NCI-H1092 treated with DMSO at 0.1 percent for 48 hours (cell line): ENCODE results near the gene AURKAIP1.
A peak's percentile ranks its signal among the peaks of the same experiment; 100 is the strongest.

Source experiments
- DNase-seq: peaks from one replicate; lab custom pipeline; 2025; lab: John Stamatoyannopoulos, UW

Gene AURKAIP1

DNA sequence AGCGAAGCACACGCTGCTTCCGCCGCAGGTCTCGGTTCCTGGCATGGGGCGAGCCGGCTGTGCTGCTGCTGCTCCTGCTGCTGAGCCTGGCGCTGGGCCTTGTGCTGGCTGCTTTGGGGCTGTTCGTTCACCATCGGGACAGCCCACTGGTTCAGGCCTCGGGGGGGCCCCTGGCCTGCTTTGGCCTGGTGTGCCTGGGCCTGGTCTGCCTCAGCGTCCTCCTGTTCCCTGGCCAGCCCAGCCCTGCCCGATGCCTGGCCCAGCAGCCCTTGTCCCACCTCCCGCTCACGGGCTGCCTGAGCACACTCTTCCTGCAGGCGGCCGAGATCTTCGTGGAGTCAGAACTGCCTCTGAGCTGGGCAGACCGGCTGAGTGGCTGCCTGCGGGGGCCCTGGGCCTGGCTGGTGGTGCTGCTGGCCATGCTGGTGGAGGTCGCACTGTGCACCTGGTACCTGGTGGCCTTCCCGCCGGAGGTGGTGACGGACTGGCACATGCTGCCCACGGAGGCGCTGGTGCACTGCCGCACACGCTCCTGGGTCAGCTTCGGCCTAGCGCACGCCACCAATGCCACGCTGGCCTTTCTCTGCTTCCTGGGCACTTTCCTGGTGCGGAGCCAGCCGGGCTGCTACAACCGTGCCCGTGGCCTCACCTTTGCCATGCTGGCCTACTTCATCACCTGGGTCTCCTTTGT lies 41.3 kb downstream of the AURKAIP1 start:
- no peak for DNase-seq

- no peak for DNase-seq
Measured at GRCh38 chr1:1332774-1333480, 42.1 kb downstream of the AURKAIP1 start.

- no peak for DNase-seq
Measured at GRCh38 chr1:1332031-1332755, 42.8 kb downstream of the AURKAIP1 start.

- no peak for DNase-seq
Measured at GRCh38 chr1:1331068-1331965, 43.7 kb downstream of the AURKAIP1 start, which contains the start of gene TAS1R3. TSS of gene TAS1R3 (plus strand) at chr1:1331280. CDS start at chr1:1331346, 66 bp downstream.

DNA sequence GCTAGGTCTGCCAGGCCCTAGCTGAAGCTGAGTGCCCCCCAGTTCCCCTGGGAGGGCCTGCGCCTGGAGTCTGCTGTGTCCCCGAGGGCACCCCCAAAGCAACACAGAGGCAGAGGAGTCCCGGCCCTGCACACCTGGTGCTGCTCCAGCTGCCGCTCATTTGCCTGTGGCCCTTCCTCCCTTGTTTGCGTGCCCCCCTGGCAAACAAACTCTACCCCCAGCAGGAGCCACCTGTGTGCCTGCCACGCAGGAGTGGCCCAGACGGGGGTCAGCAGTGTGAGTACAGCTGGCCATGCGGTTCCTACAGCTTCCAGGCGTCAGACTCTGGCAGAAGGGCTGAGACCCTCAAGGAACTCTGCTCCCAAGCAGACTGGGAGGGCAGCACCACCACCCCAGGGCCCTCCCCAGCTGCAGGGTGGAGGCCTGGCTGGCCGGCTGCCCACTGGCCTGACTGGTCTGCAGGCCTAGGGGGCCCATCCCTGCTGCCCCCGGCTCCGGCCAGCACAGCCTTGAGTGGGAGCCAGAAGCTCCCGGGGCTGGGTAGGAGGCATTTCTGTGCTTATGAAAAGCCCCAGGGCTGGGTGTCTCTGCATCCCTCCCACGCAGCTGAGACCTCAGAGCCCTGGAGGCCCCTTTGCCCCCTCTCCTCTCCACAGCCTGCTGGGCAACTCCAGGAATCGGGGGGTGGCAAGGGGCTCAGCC lies 44.5 kb downstream of the AURKAIP1 start:
- no peak for DNase-seq

- no peak for DNase-seq
Measured at GRCh38 chr1:1329304-1330210, 45.5 kb downstream of the AURKAIP1 start.

GRCh38 chr1:1328254-1328653 lies 46.8 kb downstream of the AURKAIP1 start:
- DNase-seq = no peak

DNA sequence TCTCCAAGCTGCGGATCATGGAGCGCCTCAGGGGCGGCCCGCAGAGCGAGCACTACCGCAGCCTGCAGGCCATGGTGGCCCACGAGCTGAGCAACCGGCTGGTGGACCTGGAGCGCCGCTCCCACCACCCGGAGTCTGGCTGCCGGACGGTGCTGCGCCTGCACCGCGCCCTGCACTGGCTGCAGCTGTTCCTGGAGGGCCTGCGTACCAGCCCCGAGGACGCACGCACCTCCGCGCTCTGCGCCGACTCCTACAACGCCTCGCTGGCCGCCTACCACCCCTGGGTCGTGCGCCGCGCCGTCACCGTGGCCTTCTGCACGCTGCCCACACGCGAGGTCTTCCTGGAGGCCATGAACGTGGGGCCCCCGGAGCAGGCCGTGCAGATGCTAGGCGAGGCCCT lies 47.7 kb downstream of the AURKAIP1 start:
- no peak for DNase-seq

GRCh38 chr1:1326075-1326605 lies 48.9 kb downstream of the AURKAIP1 start:
- no peak for DNase-seq

DNA sequence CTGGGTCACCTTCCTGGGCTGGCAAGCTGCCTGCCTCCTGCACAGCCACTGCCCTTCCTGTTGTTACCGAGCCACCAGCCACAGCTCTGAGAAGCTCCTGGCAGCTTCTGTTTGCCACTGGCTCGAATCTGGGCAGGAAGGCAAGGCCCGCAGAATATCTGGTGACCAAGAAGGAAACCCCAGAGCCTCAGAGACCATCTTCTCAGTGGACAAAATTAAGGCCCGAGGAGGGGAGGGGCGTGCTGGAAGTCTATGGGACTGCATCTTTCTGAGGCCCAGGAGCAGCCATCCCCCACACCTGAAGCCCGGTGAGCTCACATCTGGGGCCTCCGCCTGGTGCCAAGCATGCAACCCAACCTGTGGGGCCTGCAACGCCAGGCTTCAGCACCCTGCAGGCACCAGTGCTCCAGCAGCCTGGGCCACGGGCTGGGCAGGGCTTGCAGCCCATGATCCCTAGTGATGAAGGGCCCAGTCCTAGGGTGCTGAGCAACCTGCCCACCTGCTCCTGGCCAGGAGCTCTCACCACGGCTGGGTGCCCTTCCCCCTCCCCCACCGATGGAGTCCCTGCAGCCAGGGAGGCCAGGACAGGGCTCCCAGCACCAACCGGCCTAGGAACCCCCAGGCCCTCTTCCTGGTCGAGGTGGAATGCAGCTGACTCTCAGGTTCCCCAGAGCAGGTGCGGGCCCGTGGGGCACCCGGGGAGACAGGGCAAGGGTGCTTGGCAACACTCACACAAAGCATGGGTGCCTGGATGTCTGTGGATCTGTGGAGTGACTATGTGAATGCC lies 49.5 kb downstream of the AURKAIP1 start:
- DNase-seq = no peak

DNA sequence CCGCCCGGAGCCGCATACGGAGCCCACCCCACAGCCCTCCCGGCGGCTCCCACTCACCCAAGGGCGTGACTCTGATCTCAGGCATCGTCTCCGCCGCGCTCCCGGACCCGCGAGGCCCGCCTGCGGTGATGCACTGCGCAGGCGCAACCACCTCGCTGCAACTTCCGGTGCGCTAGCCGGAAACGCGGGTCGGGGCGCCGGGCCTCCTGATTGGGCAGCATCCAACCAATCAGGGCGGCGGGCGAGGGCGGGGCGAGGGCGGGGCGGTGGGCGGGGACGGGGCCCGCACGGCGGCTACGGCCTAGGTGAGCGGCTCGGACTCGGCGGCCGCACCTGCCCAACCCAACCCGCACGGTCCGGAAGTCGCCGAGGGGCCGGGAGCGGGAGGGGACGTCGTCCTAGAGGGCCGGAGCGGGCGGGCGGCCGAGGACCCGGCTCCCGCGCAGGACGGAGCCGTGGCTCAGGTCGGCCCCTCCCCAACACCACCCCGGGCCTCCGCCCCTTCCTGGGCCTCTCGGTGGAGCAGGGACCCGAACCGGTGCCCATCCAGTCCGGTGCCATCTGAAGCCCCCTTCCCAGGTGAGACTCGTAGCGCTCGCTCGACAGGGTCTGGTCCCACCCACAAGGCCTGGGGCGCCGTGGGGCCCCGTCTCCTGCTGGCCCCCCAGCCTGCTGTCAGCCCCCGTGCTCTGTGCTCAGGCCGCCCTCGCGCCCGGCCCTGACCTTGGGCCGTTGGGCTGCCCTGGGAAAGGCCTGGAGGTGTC lies 50.3 kb downstream of the AURKAIP1 start, which contains the start of the genes CPTP and INTS11:
CPTP (plus strand) TSS at position 279 of the 764 bp plus-strand sequence. CDS start 2,109 bp downstream, outside the sequence.
INTS11 (minus strand) TSS at position 137 of the 764 bp plus-strand sequence; CDS start at position 85, 52 bp downstream.
- DNase-seq = peak; percentile 59

DNA sequence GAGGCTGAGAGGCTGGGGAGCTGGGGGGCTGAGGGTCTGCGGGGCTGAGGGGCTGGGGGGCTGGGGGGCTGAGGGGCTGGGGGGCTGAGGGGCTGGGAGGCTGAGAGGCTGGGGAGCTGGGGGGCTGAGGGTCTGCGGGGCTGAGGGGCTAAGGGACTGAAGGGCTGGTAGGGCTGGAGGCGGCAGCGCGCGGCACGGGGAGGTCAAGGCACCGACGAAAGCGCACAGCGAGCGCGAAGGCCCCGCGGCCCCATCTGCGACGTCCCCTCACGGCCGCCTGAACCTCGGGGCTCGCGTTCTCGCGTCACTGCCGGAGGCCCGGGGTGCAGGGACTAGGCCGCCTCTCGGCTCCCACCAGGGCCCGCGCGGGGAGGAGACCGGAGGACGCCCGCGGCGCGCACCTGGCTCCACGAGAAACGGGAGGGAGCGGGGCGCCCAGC lies 50.9 kb downstream of the AURKAIP1 start:
- no peak for DNase-seq
